ENCODE data around the gene UNC45B. TPM values are rescaled to one million over a fixed set of nuclear protein-coding genes. Genes with fewer than 3 reads are reported as not detected.
A peak's percentile ranks its signal among the peaks of the same experiment; 100 is the strongest.
"Not testable (repeated sequence)": the region's sequence is repeated elsewhere in the genome, so short reads cannot be mapped to it uniquely, and the experiment has no call there.

The UNC45B gene
- total RNA-seq, 1 experiment from 2014 or later = not detected

DNA sequence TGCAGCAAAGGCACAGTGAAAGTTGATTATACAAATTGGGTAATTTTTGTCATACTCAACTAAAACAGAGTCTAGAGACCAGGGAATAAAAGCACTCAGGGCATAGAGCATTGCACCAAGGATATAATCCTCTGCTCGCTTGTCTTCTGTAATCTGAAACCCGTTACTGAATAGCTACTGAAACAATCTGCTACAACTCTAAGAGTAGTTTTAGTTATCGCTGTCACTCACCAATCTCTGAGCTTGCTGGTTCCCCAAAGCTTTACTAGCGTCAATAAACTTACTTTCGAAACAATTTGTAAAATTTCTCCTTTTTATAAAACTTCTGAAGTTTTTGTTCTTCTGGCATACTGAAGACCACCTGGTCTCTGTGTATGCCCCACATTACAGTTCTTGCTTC is 69.5 kb downstream of the UNC45B start:
- DNase-seq (ENCODE audit: low read depth) = no peak

GRCh38 chr17:35218915-35219314 is 71.3 kb downstream of the UNC45B start:
- DNase-seq (ENCODE audit: low read depth) = no peak

GRCh38 chr17:35222452-35222851 is 74.8 kb downstream of the UNC45B start:
- DNase-seq (ENCODE audit: low read depth) = no peak

- no peak for DNase-seq (ENCODE audit: low read depth)
Measured at GRCh38 chr17:35224436-35224835, 76.8 kb downstream of the UNC45B start.

DNA sequence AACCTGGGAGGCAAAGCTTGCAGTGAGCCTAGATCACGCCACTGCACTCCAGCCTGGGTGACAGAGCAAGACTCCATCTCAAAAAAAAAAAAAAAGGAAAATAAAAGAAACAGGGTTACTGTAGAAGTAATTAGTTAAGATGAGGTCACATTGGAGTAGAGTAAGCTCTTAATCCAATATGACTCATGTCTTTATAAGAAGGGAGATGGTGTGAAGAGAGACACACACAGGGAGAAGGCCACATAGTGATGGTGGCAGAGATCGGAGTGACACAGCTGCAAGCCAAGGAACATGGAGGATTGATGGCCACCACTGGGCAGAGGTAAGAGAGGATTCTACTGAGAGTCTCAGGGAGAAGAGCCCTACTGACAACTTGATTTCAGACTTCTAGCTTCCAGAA is 79.9 kb downstream of the UNC45B start:
- no peak for DNase-seq (ENCODE audit: low read depth)

DNA sequence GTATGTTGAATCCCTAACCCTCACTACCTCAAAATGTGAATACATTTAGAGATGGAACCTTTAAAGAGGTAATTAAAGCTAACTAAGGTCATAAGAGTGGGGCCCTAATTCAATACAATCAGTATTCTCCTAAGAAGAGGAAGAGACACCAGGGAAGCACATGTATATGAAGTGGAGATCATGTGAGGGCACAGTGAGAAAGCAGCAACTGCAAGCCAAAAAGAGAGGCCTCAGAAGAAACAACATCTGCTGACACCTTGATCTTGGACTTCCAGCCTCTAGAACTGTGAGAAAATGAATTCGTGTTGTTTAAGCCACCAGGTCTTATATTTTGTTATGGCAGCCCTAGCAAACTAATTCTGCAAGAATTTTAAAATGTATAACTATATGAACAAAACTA is 82.0 kb downstream of the UNC45B start:
- DNase-seq (ENCODE audit: low read depth) = no peak

GRCh38 chr17:35234315-35234714 is 86.7 kb downstream of the UNC45B start:
- not testable (repeated sequence) for DNase-seq (ENCODE audit: low read depth)

GRCh38 chr17:35235289-35235688 is 87.7 kb downstream of the UNC45B start:
- DNase-seq (ENCODE audit: low read depth) = no peak

GRCh38 chr17:35235917-35236316 is 88.3 kb downstream of the UNC45B start:
- DNase-seq (ENCODE audit: low read depth) = no peak

- no peak for DNase-seq (ENCODE audit: low read depth)
Measured at GRCh38 chr17:35236821-35237220, 89.2 kb downstream of the UNC45B start.

- peak; percentile 51 for DNase-seq (ENCODE audit: low read depth)
Measured at GRCh38 chr17:35238821-35239220, 91.2 kb downstream of the UNC45B start.

Other genes starting within 250 kb of the UNC45B start
- 2.1 and 3.5 TPM in 2 replicates for gene CCT6B, start 186.4 kb upstream of the UNC45B start, total RNA-seq (2014; rRNA removed; shearing (Covaris generic))
- 26.1 and 31.5 TPM in 2 replicates for gene ZNF830, start 186.3 kb upstream of the UNC45B start, total RNA-seq (2014; rRNA removed; shearing (Covaris generic))
- gene LIG3, start 167.3 kb upstream of the UNC45B start, total RNA-seq (2014; rRNA removed; shearing (Covaris generic)) = 32.9 and 47.7 TPM in 2 replicates
- 16.8 and 17.0 TPM in 2 replicates for gene RFFL, start 84.1 kb upstream of the UNC45B start, total RNA-seq (2014; rRNA removed; shearing (Covaris generic))
- gene RAD51D, start 28.0 kb upstream of the UNC45B start, total RNA-seq (2014; rRNA removed; shearing (Covaris generic)) = 8.2 and 9.3 TPM in 2 replicates
- not detected in 2 replicates for gene FNDC8, start 26.2 kb upstream of the UNC45B start, total RNA-seq (2014; rRNA removed; shearing (Covaris generic))
- 47.7 and 68.9 TPM in 2 replicates for gene NLE1, start 5.5 kb upstream of the UNC45B start, total RNA-seq (2014; rRNA removed; shearing (Covaris generic))
- not detected in 2 replicates for gene SLC35G3, start 46.6 kb downstream of the UNC45B start, total RNA-seq (2014; rRNA removed; shearing (Covaris generic))
- 18.2 and 24.5 TPM in 2 replicates for gene SLFN5, start 95.3 kb downstream of the UNC45B start, total RNA-seq (2014; rRNA removed; shearing (Covaris generic))
- 49.2 and 66.6 TPM in 2 replicates for gene SLFN11, start 225.8 kb downstream of the UNC45B start, total RNA-seq (2014; rRNA removed; shearing (Covaris generic))

All from Daoy (cell line).